HepG2 (cell line): ENCODE results near the gene PRODH. TPM values are rescaled to one million over a fixed set of nuclear protein-coding genes. Genes with fewer than 3 reads are reported as not detected.

ENCODE experiments used
- ATAC-seq: fragments of 200-7000 bp; cut with Tn5 transposase; 3 replicates; pipeline ENCODE4 v1.9.1; 2020; ENCODE audit warnings: mild to moderate bottlenecking, moderate library complexity
- BruUV-seq: library from RNA; stranded (reverse); fragments of 400-500 nt; replicated peaks from 2 replicates; lab custom pipeline; 2021; lab: Mats Ljungman, UMichigan
- CTCF ChIA-PET: fragments of 300-600 bp; formaldehyde crosslinking; extraction: SDS; loops from one replicate; lab custom pipeline; 2021; ENCODE audit warnings: low total read pairs, inconsistent platforms, low intra/inter-chr PET ratio; lab: Yijun Ruan, JAX
- POLR2A ChIA-PET: fragments of 350-600 bp; sonication (Branson Sonifier 250); formaldehyde crosslinking; loops from one replicate; lab custom pipeline; 2020; ENCODE audit warnings: antibody characterized with exemption, inconsistent platforms; lab: Yijun Ruan, JAX
- DNase-seq: peaks from one replicate; pipeline ENCODE4 v3.0.0-alpha.2; 2015; ENCODE audit warnings: low spot score
- FAIRE-seq: peaks from 3 replicates; lab custom pipeline; 2011; peaks lifted over from hg19 to GRCh38; lab: Jason Lieb, UNC
- H2AFZ ChIP-seq: one replicate; pipeline ENCODE4 v1.6.1; 2011; ENCODE audit warnings: low read length, inconsistent platforms
- H3K27ac ChIP-seq: fragments of 300-600 bp; 3 replicates; pipeline ENCODE4 v1.8.0; 2011; ENCODE audit warnings: mixed run types, mild to moderate bottlenecking, mixed read lengths, low read length, inconsistent platforms; ENCODE audit not compliant: insufficient read depth; ENCODE audit errors: extremely low read length
- H3K27me3 ChIP-seq, 2 experiments: fragments of 200-600 bp in 1 of 2; 2 replicates in 1 of 2; 3 replicates in 1 of 2; pipeline versions ENCODE4 v1.6.0 to v1.8.0; 2011; ENCODE audit warnings: low read length in 2 of 2, mild to moderate bottlenecking in 2 of 2, moderate library complexity in 2 of 2, inconsistent platforms in 1 of 2; ENCODE audit not compliant: insufficient read depth in 2 of 2, control insufficient read depth in 1 of 2
- H3K36me3 ChIP-seq, 2 experiments: fragments of 200-600 bp in 1 of 2; replicated peaks in 1 of 2; 2 replicates in 1 of 2; 3 replicates in 1 of 2; pipeline versions ENCODE4 v1.5.1 to v1.8.0; 2011; ENCODE audit warnings: low read length in 2 of 2, inconsistent platforms in 1 of 2; ENCODE audit not compliant: insufficient read depth in 2 of 2, control insufficient read depth in 1 of 2
- H3K4me1 ChIP-seq: 2 replicates; pipeline ENCODE4 v1.5.1; 2012; ENCODE audit warnings: low read length, inconsistent platforms; ENCODE audit not compliant: insufficient read depth
- H3K4me2 ChIP-seq: 2 replicates; pipeline ENCODE4 v1.6.0; 2011; ENCODE audit warnings: low read depth, low read length, inconsistent platforms
- H3K4me3 ChIP-seq, 3 experiments: fragments of 200-600 bp in 1 of 3; sonication (generic), shearing (Covaris generic) in 1 of 3; replicated peaks in 1 of 3; 2 replicates each; pipeline ENCODE4 v1.5.1; 2011 to 2016; ENCODE audit warnings: low read length in 3 of 3, inconsistent platforms in 2 of 3, low read depth in 2 of 3, mild to moderate bottlenecking in 2 of 3, control low read depth in 1 of 3, mixed read lengths in 1 of 3; ENCODE audit not compliant: insufficient read depth in 1 of 3
- H3K79me2 ChIP-seq: one replicate; pipeline ENCODE4 v1.6.1; 2011; ENCODE audit warnings: low read length, inconsistent platforms; ENCODE audit not compliant: insufficient read depth
- H3K9ac ChIP-seq: 2 replicates; pipeline ENCODE4 v1.6.0; 2011; ENCODE audit warnings: mild to moderate bottlenecking, low read depth, low read length, inconsistent platforms; ENCODE audit not compliant: insufficient read depth
- H3K9me3 ChIP-seq: 2 replicates; pipeline ENCODE4 v1.5.1; 2012; ENCODE audit warnings: mild to moderate bottlenecking, low read length
- H4K20me1 ChIP-seq: 2 replicates; pipeline ENCODE4 v1.6.0; 2011; ENCODE audit warnings: inconsistent platforms, mild to moderate bottlenecking, low read length, moderate library complexity; ENCODE audit not compliant: insufficient read depth
- FOSL1 ChIP-seq: sonication (generic); formaldehyde crosslinking; IDR thresholded peaks from 2 replicates; pipeline ENCODE4 v1.9.0; 2021; ENCODE audit warnings: missing genetic modification reagents, borderline replicate concordance
- HBP1 ChIP-seq: IDR thresholded peaks from 2 replicates; pipeline ENCODE4 v1.6.1; 2016; ENCODE audit warnings: low read depth, control low read depth
- POLR2A ChIP-seq, 2 experiments: IDR thresholded peaks; 2 replicates each; pipeline ENCODE4 v1.6.1; 2011; ENCODE audit warnings: low read depth in 2 of 2, low read length in 2 of 2, mild to moderate bottlenecking in 1 of 2, moderate library complexity in 1 of 2; ENCODE audit not compliant: insufficient read depth in 1 of 2
- RFX1 ChIP-seq: fragments of 450-650 bp; IDR thresholded peaks from 2 replicates; pipeline ENCODE4 v1.6.1; 2017
- SAP130 ChIP-seq: IDR thresholded peaks from 2 replicates; pipeline ENCODE4 v1.6.1; 2016; ENCODE audit warnings: low read depth
- THAP9 ChIP-seq: sonication (generic); formaldehyde crosslinking; IDR thresholded peaks from 2 replicates; pipeline ENCODE4; 2020; ENCODE audit warnings: missing genetic modification reagents, mild to moderate bottlenecking, borderline replicate concordance
- ZBTB1 ChIP-seq: sonication (generic); formaldehyde crosslinking; IDR thresholded peaks from 2 replicates; pipeline ENCODE4 v1.4.0; 2020; ENCODE audit warnings: missing genetic modification reagents, borderline replicate concordance
- ZFP36 ChIP-seq: fragments of 150-350 bp; IDR thresholded peaks from 2 replicates; pipeline ENCODE4 v1.6.1; 2018; ENCODE audit warnings: borderline replicate concordance, low read length, low read depth; ENCODE audit not compliant: partially characterized antibody
- ZNF746 ChIP-seq: sonication (generic); formaldehyde crosslinking; IDR thresholded peaks from 2 replicates; pipeline ENCODE4 v1.8.0; 2022; ENCODE audit warnings: mild to moderate bottlenecking, missing genetic modification reagents
- WGBS: methylation state at CpG from one replicate; pipeline ENCODE4 v1.1.6; 2017; ENCODE audit warnings: low lambda C conversion rate; 5-methylcytosine and 5-hydroxymethylcytosine counted together
- in situ Hi-C: cut with HindIII; loops from 2 replicates; pipeline ENCODE4 v1.10.0; 2017; ENCODE audit warnings: low pct_unique_long_range_greater_than_20kb; ENCODE audit not compliant: extremely low pct_ligation_motif_present
- intact Hi-C: fragments of 100-400 bp; cut with micrococcal nuclease; formaldehyde crosslinking; loops from one replicate; pipeline ENCODE4 v1.10.0; 2022; ENCODE audit not compliant: unreplicated experiment
- polyA plus RNA-seq, 8 experiments: library from polyadenylated mRNA; depleted of rRNA in 3 of 8; stranded (reverse) in 7 of 8; unstranded in 1 of 8; fragments of >200 nt; fragmentation: Illumina TruSeq in 4 of 8; extraction: Trizol in 4 of 8; gene quantifications; 2 replicates each; pipeline versions ENCODE4 v1.2.1 to v1.2.3, GENCODE V29; 2011 to 2016; ENCODE audit warnings: low read depth in 4 of 8, missing spikeins in 1 of 8, mixed read lengths in 1 of 8; ENCODE audit not compliant: insufficient read depth in 1 of 8
- total RNA-seq, 5 experiments: library from RNA; depleted of rRNA; stranded (reverse); fragments of >200 nt; fragmentation: Illumina TruSeq; extraction: Trizol; gene quantifications; 2 replicates each; pipeline ENCODE4 v1.2.3, GENCODE V29; 2016; ENCODE audit warnings: low read depth in 1 of 5
- TF ChIP-seq, protein P1 (sequence below), 2 experiments: sonication (generic) in 1 of 2; formaldehyde crosslinking in 1 of 2; IDR thresholded peaks; 2 replicates each; pipeline versions ENCODE4 v1.6.1 to v1.9.0; 2014 to 2022; ENCODE audit warnings: antibody characterized with exemption in 1 of 2, borderline replicate concordance in 1 of 2, inconsistent platforms in 1 of 2, low read depth in 1 of 2, missing genetic modification reagents in 1 of 2
- TF ChIP-seq, protein P2 (sequence below): sonication (generic); formaldehyde crosslinking; IDR thresholded peaks from 2 replicates; pipeline ENCODE4 v1.4.0; 2020; ENCODE audit warnings: missing genetic modification reagents

The PRODH gene
- total and polyA plus RNA-seq, 2 of the 13 experiments (the other 11 are each of a cell fraction or from before 2014, with no cell fraction given), result 0.29 to 0.30 TPM

DNA sequence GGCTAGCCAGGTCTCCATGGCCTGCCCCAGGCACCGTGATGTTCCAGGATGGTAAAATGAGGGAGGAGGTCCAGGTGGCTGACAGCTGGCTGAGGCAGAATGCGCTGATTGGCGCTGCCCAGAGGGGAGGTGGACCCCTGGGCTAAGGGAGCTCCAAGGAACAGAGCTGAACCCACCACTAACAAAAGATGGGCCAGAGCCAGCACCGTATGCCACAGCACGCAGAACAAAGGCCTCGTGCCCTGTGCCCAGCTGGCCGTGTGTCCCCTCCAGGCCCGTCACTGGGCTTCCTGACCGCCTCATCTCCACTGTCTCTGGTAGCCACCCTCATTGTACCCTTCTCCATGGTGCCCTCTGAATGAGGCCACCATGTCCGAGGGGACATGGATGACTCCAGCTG is 19.6 kb upstream of the PRODH start (continued):
- TF ChIP-seq, protein P1, sequence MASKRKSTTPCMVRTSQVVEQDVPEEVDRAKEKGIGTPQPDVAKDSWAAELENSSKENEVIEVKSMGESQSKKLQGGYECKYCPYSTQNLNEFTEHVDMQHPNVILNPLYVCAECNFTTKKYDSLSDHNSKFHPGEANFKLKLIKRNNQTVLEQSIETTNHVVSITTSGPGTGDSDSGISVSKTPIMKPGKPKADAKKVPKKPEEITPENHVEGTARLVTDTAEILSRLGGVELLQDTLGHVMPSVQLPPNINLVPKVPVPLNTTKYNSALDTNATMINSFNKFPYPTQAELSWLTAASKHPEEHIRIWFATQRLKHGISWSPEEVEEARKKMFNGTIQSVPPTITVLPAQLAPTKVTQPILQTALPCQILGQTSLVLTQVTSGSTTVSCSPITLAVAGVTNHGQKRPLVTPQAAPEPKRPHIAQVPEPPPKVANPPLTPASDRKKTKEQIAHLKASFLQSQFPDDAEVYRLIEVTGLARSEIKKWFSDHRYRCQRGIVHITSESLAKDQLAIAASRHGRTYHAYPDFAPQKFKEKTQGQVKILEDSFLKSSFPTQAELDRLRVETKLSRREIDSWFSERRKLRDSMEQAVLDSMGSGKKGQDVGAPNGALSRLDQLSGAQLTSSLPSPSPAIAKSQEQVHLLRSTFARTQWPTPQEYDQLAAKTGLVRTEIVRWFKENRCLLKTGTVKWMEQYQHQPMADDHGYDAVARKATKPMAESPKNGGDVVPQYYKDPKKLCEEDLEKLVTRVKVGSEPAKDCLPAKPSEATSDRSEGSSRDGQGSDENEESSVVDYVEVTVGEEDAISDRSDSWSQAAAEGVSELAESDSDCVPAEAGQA (IDR thresholded peaks at IDR 0.05; ENCODE audit: low read depth), result no peak
- TF ChIP-seq, protein P1 (CRISPR knock-in tag; IDR thresholded peaks at IDR 0.05; ENCODE audit: borderline replicate concordance), result no peak
- TF ChIP-seq, all 625 proteins: peak for 0

- Histone ChIP-seq H3K79me2 (no peaks in the 10 kb centered on the region), H4K20me1 (no peaks in the 10 kb centered on the region), H3K36me3 (no peaks in the 10 kb centered on the region), H2AFZ (no peak overlapping the region), H3K4me3 (no peak overlapping the region), H3K9ac (no peak overlapping the region), H3K27me3 (peaks cover 3 to 9% of the 10 kb centered on the region in 2 experiments; a peak in 3 of 5 replicates), H3K9me3 (no peaks in the 10 kb centered on the region), H3K27ac (no peak overlapping the region), H3K4me1 (no peaks in the 10 kb centered on the region), H3K4me2 (no peak overlapping the region)
- WGBS, result 20% methylated on average over 9 of the region's 15 CpGs
- DNase-seq (no peak), ATAC-seq (no peak; the same call in 2 of the 3 replicates), FAIRE-seq (no peak)
- CTCF ChIA-PET, result interaction anchor here (1.3 kb wide), 1 partner anchor 33 kb away, joined by 8 read pairs; no protein-coding TSS in a partner anchor
- in situ Hi-C loops (loop anchor here (25.0 kb wide), 2 partner anchors 1207 to 1332 kb away; partner anchors contain the start of gene CCDC188), intact Hi-C loops (loop anchor here (1.0 kb wide), 1 partner anchor 32 kb away; no protein-coding TSS in a partner anchor)
- no TSS peak for BruUV-seq
- POLR2A ChIA-PET, result no interaction called here
- TF ChIP-seq POLR2A (IDR thresholded peaks at IDR 0.05; ENCODE audit: insufficient read depth in 1 of 2, low read depth in 2 of 2, low read length in 2 of 2) (no peak), ZNF746 (CRISPR knock-in tag) (no peak), HBP1 (CRISPR knock-in tag) (no peak), THAP9 (no peak), RFX1 (no peak), ZBTB1 (CRISPR knock-in tag) (no peak), SAP130 (CRISPR knock-in tag) (no peak), ZFP36 (no peak), FOSL1 (no peak)
- TF ChIP-seq, protein P2, sequence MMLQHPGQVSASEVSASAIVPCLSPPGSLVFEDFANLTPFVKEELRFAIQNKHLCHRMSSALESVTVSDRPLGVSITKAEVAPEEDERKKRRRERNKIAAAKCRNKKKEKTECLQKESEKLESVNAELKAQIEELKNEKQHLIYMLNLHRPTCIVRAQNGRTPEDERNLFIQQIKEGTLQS, result no peak
Observed at GRCh38 chr22:18954990-18955571, 19.0 kb upstream of the PRODH start.
